ENCODE results near the gene MADCAM1. TPM values are rescaled to one million over a fixed set of nuclear protein-coding genes. Genes with fewer than 3 reads are reported as not detected.

MADCAM1 gene
- total RNA-seq, 1 donor from 2014 or later: 0.29 TPM

DNA sequence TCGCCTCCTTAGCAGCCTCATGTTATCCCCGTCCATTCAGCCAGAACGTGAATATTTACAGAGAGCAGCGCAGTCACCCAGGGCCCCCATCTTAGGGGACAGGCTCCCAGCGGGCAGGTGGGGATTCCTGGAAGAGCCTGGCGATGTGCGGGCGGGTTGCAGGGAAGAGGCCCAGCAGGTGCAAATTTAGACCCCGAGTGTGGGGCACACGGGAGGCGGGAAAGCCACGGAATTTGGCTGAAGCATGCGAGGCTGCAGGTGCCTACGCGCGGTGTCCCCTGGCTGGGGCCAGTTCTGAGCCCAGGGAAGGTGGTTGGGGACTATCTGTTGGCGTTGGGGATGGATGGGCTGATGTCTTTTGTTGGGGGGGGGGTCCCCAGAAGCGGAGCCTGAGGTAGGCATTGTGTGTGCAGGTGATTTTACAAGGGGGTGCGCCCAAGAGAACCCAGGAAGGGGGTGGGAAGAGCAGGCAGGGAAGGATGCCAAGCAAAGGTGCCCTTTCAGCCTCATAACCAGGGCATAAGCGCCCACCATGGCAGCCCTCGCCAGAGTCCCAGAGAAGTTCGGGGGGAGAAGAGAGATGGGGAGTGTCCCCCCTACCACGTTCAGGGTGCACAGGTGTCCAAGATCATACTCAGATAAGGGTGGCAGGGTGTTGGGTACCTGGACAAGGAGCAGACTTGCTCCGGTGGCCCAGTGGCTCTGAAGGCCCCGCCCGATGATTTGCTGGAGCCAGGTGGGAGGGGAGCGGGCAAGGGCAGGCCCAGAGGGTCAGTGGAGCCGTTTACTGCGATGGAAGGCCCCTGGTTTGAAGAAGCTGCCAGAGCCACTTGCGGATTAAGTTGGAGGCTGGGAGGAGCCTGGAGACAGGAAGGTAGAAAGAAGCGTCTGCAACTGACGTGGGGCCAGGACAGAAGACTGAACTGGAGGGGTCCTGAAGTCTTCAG is 12.2 kb downstream of the MADCAM1 start:
- DNase-seq (ENCODE audit: low read depth): no peak

DNA sequence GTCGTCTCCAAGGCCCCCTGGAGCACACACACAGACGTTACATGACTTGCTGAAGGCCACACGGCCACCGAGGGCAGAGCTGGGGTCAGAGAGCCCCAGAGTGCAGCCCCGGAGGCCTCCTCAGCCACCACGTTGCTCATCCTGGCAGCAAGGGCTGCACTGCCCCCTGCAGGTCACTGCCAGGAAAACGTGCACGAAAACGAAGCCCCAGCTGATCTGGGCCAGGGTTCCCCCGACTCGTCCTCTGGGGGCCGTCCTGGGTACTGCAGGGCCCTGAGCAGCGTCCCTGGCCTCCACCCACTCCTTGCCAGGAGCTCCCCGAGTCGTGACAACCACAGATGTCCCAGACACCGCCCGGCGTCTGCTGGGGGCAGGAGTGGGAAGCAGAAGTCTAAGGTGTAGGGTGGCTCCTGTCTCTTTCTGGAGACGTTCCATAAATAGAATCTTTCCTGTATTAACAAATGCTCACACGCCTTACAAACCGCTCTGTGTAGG is 14.4 kb downstream of the MADCAM1 start:
- peak; percentile 72 for DNase-seq (ENCODE audit: low read depth)

DNA sequence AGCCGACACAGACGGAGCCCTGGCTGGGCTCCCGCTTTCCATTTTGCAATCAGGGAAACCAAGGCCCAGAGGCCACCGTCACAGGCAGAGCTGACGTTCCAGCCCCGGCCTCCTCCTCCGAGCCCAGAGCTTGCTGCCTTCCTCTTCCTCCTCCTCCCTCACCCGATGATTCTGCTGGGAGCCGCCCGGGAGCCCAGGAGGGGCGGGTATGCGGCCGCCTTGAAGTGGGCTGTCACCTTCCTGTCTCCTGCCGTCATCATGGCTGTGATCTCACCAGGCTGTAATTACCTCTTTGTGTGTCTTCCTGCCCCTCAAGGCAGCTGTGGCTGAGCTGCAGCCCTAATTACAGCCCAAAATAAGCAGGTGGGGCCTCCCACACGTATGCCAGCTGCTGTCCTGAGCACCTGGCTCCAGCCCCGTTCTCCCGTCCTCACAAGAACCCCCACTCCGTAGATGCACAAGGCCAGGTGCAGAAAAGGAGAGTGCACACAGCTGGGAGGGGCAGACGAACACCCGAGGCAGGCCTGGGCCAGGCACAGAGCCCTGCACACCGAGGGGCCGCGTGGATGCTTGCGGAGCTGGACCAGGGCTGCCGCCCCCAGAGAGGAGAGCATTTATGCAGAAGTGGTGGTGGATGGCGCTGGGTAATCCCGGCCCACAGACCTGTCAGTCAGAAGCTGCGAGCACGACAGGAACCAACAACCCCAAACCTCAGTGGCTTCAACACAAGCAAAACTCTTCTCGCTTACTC is 15.0 kb downstream of the MADCAM1 start:
- DNase-seq (ENCODE audit: low read depth): peak; percentile 46

DNA sequence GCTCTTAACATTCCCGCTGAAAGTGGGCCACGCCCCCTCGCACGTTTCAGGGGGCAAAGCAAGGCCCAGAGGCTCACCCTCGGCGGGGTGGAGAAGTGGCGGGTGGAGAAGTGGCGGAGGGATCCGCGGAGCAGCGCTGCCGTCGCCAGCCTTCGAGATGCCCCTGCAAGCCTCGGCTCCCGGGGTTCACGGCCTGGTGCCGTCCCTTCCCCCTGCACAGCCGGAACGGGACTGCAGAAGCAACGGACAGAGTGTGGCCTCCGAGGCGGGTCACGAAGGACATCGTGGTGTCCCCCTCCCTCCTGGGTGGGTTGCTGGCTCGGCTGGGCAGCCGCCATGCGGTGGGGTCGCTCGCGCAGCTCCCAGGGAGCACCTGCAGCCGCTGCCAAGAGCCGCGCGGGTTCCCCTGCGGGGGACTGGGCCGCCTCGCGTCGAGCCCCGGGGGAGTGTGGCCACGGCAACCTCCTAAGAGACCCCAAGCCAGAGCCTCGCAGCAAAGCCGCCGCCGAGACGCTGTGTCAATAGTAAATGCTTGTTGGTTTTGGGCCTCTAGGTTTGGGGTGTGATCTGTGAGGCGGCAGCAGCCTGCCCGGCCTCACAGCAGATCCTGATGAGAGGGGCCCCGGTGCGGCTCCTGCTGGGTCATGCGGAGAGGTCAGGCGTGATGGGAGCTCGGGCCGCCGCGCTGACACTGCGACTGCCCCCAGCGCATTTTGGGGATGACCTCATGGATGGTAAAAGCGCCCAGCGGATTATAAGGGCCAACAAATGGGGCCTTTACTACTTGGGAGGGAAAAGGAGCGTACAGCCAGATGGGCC is 16.5 kb downstream of the MADCAM1 start:
- no peak for DNase-seq (ENCODE audit: low read depth)

DNA sequence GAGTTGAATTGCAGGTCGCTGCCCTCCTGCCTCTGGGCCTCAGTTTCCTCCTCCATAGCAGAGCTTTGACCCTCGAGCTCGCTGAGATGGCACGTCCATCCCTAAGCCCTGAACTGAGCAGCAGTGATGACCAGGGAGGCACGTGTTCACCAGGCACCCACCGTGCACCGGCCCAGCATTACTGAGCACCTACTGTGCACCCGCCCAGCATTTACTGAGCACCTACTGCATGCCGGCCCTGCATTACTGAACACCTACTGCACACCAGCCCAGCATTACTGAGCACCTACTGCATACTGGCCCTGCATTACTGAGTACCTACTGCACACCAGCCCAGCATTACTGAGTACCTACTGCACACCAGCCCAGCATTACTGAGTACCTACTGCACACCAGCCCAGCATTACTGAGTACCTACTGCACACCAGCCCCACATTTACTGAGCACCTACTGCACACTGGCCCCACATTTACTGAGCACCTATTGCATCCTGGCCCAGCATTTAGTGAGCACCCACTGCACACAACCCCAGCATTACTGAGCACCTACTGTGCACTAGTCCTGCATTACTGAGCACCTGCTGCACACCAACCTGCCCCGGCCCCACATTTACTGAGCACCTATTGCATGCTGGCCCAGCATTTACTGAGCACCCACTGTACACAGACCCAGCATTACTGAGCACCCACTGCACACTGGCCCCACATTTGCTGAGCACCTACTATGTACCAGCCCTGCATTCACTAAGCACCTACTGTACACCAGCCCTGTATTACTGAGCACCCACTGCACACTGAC is 17.3 kb downstream of the MADCAM1 start:
- DNase-seq (ENCODE audit: low read depth): no peak

DNA sequence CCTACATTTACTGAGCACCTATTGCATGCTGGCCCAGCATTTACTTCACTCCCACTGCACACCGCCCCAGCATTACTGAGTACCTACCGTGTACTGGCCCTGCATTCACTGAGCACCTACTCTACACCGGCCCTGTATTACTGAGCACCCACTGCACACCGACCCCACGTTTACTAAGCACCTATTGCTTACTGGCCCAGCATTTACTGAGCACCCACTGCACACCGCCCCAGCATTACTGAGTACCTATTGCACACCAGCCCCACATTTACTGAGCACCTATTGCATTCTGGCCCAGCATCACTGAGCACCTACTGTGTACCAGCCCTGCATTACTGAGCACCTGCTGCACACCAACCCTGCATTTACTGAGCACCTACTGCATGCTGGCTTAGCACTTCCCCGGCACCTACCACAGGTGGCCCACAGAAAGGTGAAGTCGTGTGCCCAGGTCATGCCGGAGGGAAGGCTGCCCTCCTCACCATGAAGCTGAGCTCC is 17.9 kb downstream of the MADCAM1 start:
- DNase-seq (ENCODE audit: low read depth): no peak

DNA sequence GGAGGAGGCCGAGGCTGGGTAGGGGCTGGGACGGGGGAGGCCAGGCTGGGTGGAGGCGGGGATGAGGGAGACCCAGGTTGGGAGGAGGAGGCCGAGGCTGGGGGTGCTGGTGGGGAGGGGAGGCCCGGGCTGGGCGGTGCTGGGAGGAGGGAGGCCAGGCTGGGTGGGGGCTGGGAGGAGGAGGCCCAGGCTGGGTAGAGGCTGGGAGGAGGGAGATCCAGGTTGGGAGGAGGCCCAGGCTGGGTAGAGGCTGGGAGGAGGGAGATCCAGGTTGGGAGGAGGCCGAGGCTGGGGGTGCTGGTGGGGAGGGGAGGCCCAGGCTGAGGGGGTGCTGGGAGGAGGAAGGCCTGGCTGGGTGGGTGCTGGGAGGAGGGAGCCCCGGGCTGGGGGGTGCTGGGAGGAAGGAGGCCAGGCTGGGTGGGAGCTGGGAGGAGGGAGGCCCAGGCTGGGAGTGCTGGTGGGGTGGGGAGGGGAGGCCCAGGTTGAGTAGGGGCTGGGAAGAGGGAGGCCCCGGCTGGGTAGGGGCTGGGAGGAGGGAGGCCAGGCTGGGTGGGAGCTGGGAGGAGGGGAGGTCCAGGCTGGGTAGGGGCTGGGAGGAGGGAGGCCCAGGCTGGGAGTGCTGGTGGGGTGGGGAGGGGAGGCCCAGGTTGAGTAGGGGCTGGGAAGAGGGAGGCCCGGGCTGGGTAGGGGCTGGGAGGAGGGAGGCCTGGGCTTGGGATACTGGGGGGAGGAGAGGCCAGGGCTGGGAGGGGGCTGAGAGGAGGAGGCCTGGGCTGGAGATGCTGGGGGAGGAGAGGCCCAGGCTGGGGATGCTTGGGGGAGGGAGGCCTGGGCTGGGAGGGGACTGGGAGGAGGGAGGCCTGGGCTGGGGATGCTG is 21.7 kb downstream of the MADCAM1 start:
- DNase-seq (ENCODE audit: low read depth): no peak

DNA sequence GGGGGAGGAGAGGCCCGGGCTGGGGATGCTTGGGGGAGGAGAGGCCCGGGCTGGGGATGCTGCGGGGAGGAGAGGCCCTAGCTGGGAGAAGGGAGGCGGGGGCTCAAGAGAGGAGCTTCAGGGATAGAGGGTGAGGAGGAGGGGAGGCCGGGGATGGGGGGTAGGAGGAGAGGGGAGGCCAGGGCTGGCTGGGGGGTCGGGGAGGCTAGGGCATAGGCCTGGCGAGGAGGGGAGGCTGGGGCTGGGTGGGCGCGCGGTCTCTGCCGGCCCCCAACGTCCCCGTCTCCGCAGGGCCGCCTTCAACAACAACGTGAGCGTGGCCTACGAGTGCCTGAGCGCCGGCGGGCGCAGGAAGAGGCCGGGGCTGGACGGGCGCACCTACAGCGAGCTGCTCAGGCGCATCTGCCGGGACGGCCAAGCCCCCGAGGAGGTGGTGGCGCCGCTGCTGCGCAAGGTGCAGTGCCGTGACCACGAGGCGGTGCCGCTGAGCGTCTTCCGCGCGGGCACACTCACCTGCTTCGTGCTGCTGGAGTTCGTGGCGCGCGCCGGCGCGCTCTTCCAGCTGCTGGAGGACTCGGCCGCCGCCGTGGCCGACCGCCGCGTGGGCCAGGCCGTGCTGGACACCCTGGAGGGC is 22.4 kb downstream of the MADCAM1 start:
- DNase-seq (ENCODE audit: low read depth): no peak

DNA sequence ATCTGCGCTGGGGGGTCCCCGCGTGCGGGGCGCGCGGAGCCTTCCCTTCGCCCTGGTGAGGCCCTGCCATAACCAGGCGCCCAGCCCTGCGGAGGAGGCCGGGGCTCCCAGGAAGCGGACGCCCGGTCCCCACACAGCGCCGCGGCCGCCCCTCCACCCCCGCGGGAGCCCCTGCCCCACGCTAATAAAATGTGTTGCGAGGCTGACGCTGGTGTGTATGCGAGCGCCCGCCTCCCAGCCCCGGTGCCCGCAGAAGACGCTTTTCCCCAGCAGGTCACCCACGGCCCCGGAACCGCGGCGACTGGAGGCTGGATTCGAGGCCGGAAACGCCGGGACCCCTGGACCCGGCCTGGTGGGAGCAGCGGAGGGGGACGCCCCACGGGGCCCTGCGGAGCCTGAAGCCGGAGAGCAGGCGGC is 23.2 kb downstream of the MADCAM1 start:
- no peak for DNase-seq (ENCODE audit: low read depth)

DNA sequence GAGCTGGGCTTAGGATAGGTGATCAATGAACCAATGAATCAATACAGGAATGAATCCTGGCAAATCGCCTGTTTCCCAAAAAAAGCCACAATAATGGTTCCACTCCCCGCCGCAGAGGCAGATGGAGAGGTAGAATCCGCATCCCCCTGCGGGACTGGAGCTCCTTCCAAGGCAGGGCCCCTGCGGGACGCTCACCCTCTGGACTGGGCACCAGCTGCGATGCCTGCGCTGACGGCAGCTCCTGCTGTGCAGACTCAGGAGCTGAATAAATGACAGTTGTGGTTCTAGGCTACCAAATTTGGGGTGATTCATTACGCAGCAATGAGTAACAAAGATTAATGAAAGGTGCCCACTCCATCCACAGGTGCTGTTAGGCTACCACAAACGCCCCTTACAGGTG is 26.4 kb downstream of the MADCAM1 start:
- DNase-seq (ENCODE audit: low read depth): no peak

DNA sequence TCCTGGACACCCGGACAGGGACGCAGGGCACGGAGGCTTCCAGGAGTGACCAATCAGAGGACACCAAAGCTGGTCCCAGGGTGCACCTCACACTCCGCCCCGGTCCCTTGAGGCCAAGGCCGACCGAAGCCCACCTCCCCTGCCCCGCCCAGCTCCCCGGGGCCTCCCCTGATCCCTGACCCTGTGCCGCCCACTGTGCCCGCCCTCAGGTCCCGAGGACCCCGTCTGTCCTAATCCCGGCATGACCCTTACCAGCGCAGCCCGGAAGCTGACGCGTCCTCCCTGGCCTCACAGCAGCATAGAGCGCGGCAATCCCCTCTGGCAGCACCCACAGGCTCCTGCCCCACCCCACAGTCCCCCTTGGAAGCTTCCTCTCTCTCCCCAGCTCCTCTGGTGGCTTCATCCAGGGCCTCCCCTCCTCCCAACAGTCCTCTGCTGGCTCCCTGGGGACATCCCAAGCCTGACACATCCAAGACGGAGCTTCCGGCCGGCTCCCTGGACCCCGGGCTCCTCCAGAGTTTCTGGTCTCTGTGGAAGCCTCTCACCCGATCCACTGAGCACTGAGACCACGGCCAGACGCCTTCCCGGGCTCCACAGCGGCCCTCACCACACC is 27.9 kb downstream of the MADCAM1 start:
- DNase-seq (ENCODE audit: low read depth): no peak

DNA sequence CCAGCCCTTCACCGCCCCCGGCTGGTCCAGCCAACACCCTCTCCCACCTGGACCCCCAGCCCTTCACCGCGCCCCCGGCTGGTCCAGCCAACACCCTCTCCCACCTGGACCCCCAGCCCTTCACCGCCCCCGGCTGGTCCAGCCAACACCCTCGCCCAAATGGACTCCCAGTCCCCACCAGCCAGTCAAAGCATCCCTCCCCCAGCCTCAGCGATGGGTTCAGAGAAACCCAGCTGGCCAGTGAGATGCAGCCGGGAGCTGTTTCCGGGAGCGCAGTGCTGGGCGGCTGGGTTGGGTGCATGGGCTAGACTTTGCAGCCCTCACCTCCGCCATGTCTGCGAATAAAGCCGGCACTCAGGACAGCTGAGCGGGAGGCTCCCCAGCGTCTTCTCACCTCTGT is 28.7 kb downstream of the MADCAM1 start:
- no peak for DNase-seq (ENCODE audit: low read depth)

DNA sequence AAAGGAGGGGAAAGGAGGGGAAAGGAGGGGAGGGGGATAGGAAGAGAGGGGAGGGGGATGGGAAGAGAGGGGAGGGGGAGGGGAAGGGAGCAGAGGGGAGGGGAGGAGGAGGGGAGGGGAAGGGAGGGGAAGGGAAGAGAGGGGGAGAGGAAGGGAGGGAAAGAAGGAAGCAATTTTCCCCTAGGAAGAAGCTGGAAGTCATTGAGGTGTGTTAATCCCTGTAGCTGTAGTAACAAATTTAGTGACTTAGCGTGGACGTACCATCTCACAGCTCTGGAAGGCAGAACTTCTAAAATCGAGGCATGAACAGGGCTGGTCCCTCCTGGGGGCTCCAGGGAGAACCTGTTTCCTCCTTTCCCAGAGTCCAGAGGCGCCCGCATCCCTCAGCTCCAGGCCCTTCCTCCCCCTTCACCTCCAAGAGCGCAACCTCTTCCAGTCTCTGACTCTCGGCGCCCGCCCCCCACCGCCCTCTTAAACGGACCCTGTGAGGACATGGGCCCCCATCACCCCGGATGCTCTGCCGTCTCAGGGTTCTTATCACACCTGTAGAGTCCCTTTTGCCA is 29.7 kb downstream of the MADCAM1 start:
- no peak for DNase-seq (ENCODE audit: low read depth)

DNA sequence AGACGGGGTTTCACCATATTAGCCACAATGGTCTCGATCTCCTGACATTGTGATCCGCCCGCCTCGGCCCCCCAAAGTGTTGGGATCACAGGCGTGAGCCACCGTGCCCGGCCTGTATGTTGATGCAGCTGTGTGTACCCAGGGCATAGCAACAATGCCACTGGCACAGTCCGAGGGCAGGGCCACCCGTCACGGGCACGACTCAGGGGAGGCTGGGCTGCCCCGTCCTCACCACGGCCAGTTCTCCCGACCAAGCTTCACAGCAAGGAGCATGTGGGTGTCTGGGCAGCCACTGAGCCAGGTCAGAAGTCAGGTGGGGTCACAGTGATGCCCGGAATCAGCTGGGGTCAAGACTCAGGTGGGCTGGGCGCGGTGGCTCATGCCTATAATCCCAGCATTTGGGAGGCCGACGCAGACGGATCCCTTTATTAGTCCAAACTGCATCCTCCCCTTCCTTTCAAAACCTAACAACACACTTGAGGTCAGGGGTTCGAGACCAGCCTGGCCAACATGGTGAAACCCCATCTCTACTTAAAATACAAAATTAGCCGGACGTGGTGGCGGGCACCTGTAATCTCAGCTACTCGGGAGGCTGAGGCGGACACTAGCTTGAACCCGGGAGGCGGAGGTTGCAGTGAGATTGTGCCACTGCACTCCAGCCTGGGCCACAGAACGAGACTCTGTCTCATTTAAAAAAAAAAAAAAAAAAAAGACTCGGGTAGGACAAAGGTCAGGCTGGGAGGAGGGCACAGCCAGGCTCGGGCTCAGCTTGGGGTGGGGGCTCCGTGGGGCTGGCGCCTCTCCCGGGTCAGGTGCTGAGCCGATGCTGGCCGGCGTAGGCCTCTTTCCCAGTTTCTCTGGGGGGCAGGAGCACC is 34.1 kb downstream of the MADCAM1 start:
- DNase-seq (ENCODE audit: low read depth): no peak

DNA sequence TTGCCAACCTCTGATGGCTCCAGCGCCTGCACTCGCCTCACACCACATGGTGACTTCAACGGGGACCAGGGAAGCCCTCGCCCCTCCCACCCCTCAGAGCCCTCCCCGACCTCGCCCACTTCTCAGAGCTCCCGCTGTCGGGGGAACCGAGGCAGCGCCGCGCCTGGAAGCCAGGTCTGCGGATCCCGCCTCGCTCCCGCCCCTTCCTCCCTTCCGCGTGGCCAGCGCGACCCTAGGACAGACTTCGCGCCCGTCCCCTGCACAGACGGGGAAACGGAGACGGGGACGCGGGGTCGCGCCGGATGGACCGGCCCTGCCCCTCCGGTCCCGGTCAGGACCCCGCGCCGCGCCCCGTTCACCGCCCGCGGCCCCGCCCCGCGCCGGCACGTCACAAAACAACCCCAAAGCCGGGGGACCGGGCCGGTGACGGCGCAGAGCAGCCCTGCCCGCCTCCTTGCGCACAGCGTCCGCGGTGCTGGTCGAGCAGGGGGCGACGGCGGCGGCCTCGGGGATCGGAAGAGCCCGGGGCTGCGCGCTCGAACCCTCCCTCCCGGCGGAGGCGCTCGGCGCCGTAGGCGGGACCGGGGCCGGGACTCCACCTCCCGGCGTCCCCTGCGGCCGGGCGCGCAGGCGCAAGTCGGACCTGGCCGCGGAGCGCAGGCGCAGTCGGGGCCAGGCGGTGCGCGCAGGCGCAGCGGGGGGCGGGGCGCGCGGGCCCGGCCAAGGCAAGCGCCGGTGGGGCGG is 34.9 kb downstream of the MADCAM1 start:
- DNase-seq (ENCODE audit: low read depth): peak; percentile 81

Data from myocyte (in vitro differentiated cells).